HG03196 (cell line): ENCODE data around the gene ARHGEF4.
"Not testable (repeated sequence)": the region's sequence is repeated elsewhere in the genome, so short reads cannot be mapped to it uniquely, and the experiment has no call there.

Experiments used
- ATAC-seq: cut with Tn5 transposase; IDR thresholded peaks from one replicate; pipeline ENCODE4 v1.9.1; 2021; ENCODE audit not compliant: unreplicated experiment

The ARHGEF4 gene

GRCh38 chr2:130882111-130882690, 45.5 kb downstream of the ARHGEF4 start:
- ATAC-seq, result no peak

DNA sequence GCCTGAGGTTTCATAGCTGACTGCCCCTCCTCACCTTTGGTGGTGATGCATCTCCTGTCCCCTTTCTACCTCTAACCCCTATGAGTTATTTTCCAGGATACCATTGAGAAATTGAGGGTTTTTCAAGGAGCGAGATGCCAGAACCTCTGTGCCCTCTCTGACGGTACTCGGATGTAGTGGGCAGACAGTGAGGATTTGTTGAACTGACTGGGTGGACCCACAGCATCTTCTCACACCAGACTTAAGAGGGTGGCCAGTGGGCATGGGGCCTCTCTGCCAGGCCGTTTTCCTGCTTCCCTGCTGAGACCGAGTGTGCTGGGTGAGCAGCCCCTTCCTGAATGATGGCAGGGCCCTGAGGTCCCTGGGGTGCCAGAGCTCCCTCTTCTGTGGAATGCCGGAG, 46.3 kb downstream of the ARHGEF4 start:
- ATAC-seq, result no peak

- no peak for ATAC-seq
Observed at GRCh38 chr2:130883496-130883895, 46.8 kb downstream of the ARHGEF4 start.

DNA sequence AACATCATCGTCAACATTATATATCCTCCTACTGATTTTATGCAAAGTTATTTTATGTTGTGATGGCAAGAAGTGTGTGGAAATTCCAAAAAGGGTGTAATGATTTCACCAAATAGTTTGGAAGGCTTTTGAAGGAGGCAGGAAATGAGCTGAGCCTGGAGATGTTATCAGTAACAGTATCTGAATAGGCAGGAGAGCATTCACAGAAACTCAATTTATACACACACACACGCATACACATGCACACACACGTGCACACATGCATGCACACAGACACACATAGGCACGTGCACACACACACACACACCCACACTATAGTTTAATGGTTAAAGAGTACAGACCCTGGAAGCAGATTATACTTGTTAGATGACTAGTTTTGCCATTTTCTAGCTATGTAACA, 47.3 kb downstream of the ARHGEF4 start:
- no peak for ATAC-seq

DNA sequence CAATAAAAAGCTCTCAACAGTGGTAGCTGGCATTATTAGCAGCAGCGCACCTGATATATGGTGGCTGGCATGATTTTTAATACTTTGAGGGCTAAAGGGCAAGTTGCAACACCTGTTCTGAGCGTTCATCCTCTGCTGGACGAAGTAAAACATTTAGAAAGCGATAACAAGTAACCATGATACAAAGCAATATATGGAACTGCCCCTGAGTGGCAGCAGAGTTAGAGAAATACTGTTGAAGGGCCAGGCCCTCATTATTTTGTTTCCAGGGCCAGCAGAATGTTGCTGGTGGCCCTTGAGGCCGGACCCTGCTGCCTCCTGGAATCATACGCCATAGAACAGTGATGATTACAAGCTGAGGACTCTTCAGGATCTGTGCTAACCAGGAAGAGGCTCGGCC, 47.8 kb downstream of the ARHGEF4 start:
- ATAC-seq, result no peak

DNA sequence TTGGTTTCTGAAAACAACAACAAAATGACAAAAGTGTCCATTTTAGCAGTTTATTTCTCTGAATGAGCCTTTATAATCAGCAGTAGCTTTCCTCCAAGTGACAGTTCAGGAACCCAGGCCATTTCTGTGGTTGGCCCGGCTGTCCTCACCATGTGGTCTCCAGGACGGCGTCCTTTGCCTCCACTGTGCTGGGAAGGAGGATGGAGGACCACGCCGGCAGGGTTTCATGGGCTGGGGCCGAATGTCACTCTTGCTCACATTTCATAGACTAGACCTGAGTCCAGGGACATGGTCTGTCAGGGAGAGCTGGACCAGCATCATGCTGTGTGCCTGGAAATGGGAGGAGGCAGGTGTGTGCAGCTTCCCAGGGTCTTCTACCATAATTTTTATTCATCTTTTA, 50.9 kb downstream of the ARHGEF4 start:
- no peak for ATAC-seq

DNA sequence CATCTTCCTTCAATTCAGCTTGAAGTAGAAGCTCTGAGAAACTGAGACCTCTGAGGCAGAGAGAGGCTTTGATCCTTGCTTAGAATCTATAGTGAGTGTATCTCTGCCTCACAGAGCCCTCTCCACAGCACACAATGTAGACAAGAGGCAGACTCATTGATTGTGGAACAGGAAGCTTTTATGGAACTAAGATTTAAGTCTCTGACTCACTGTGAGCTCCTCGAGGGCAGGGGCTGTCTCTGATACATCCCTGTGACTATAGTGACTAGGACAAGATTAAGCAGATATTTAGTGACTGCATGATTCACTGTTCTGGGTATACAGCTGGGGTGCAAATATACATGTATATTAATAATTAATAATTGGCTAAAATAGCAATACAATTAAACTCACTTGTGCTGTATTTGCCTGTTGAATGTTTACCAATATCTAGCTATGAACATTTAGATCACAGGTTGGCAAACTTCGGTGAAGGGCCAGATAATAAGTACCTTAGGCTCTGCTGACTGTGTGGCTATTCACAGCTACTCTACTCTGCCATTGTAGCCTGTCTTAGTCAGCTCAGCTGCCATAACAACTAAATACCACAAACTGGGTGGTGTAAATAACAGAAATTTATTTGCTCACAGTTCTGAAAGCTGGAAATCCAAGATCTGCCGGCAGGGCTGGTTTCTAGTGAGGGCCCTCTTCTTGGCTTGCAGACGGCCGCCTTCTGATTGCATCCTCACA, 54.4 kb downstream of the ARHGEF4 start:
- no peak for ATAC-seq

DNA sequence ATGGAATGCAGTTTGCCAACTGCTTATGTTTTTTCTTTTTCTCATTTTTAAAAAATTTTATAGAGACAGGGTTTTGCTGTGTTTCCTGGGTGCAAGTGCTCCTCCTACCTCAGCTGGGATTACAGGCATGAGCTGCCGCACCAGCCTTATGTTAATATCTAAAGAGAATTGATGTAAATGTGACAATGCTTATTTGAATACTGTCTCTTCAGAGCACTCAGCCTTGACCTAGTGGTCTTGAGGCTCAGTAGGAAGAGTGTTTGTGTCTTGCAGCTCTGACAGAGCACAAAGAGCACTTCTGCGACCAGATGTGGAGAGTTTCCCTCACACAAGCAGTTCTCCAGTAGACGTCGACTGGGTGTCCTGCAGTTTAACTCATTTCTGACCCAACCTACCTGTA, 55.3 kb downstream of the ARHGEF4 start:
- ATAC-seq, result no peak

- ATAC-seq, result no peak
Observed at GRCh38 chr2:130892793-130893785, 56.4 kb downstream of the ARHGEF4 start.

GRCh38 chr2:130894326-130894942, 57.7 kb downstream of the ARHGEF4 start:
- ATAC-seq, result no peak

DNA sequence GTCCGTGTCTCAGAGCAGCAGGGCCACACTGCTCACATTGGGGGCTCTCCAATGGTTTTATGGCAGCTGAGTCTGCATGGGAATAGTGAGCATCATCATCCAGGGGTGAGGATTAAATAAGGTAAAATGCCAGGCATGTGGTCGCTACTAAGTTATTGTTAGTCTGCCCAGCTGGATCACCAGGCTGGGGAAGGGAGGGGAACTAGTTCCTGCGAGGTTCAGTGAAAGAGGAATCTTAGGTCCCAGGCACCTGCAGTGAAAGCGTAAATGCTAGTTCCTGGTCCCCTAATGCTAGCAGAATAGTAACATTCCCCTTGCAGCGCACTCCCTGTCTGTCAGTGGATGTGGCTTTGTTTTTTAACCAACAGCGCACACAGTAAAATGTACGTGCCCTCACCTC, 60.1 kb downstream of the ARHGEF4 start:
- ATAC-seq, result no peak

DNA sequence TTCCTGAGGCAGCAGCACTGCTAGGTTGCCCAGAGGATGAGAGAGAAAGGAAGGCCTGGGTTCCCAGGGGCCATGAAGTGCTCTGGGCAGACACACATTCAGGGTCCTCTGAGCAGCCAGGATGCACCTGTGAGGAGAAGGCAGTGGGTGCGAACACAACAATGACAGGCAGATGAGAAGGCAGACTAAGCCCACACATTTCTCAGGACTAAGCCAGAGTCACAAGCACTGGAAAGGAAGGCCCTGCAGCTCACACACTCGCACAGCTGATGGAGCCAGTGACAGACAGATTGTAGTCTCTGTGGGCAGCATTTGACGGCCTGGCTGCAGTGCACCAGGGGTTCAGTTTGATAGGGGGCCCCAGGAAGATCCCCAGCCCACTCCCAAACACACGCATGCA, 61.8 kb downstream of the ARHGEF4 start:
- no peak for ATAC-seq

- no peak for ATAC-seq
Observed at GRCh38 chr2:130899306-130899705, 62.6 kb downstream of the ARHGEF4 start.

DNA sequence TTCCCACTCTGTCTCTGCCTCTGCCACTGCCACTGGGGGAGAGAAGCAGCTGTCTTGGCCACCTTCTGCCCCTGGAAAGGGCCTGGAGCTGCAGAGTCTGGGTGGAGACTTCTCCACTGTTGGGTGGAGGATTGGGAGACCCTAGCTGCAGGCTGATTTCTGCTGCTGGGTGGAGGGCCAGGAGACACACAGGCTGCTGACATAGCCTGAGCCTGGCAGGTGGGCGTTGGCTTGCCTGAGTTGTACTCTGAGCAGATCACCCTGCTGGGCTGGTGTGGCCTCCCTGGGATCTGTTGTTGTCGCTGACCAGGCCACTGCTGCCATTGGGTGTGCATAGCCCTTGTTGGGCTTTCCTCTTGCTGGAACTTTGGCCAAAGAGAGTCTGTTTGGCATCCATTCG, 64.3 kb downstream of the ARHGEF4 start:
- ATAC-seq, result no peak

- ATAC-seq, result not testable (repeated sequence)
Observed at GRCh38 chr2:130901626-130902025, 64.9 kb downstream of the ARHGEF4 start.

GRCh38 chr2:130908832-130909231, 72.1 kb downstream of the ARHGEF4 start:
- ATAC-seq, result no peak

- ATAC-seq, result no peak
Observed at GRCh38 chr2:130910931-130911330, 74.2 kb downstream of the ARHGEF4 start.

- ATAC-seq, result no peak
Observed at GRCh38 chr2:130911482-130911881, 74.8 kb downstream of the ARHGEF4 start.

- no peak for ATAC-seq
Observed at GRCh38 chr2:130911996-130912395, 75.3 kb downstream of the ARHGEF4 start.

DNA sequence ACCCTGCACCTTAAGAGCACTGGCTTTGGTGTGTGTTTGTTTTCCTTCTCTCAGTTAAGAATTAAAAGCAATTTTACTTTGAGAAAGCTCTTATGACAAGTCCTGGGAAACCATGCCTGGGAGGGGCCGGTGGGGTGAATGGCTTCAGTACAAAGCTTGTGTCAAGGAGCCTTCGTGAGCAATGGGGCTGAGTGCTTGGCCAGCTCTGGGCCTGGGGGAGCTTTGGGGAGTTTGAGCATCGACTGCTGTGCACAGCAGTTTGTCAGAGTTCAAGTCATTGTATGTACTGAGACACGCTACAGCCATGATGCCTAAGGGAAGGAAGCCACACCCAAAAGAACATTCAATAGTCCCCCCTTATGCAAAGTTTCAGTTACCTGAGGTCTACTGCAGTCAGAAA, 75.8 kb downstream of the ARHGEF4 start:
- no peak for ATAC-seq

GRCh38 chr2:130913891-130914290, 77.2 kb downstream of the ARHGEF4 start:
- ATAC-seq, result no peak
